NCI-H748 treated with DMSO at 0.1 percent for 48 hours (cell line): ENCODE measurements around the gene MB21D2.

ENCODE experiments used
- DNase-seq: peaks from one replicate; lab custom pipeline; 2025; lab: John Stamatoyannopoulos, UW

The MB21D2 gene

GRCh38 chr3:192921793-192922192 is 4.1 kb upstream of the MB21D2 start:
- DNase-seq = no peak

- no peak for DNase-seq
Observed at GRCh38 chr3:192920411-192920810, 2.8 kb upstream of the MB21D2 start.

DNA sequence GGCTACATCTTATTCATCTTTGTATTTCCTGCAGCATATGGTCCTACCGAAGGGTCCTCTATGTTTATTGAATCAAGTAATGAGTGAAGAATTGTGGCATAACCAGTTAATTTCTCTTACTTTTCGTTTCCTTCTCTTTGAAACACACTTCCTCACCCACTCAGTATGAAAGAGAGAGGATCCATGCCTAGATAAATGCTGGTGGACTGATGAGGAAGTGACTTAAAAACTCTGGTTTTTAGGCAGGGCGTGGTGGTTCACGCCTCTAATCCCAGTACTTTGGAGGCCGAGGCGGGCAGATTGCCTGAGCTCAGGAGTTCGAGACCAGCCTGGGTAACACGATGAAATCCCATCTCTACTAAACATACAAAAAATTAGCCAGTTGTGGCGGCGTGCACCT is 2.2 kb upstream of the MB21D2 start:
- no peak for DNase-seq

DNA sequence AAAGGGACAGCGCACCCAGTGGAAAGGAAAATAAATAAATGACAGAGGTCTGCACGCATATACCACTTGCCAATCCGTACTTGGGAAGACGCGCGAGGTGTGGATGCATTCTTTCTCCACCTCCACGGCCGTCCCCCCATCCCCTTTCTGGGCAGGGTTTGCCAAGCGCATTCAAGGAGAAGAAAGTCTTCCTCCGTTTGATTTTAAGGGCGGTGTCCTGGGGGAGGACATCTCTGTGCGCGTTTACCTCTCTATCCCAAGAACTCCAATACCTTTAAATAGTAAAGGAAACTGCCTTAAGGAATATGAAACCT is 576 bp upstream of the MB21D2 start:
- peak; percentile 17 for DNase-seq

DNA sequence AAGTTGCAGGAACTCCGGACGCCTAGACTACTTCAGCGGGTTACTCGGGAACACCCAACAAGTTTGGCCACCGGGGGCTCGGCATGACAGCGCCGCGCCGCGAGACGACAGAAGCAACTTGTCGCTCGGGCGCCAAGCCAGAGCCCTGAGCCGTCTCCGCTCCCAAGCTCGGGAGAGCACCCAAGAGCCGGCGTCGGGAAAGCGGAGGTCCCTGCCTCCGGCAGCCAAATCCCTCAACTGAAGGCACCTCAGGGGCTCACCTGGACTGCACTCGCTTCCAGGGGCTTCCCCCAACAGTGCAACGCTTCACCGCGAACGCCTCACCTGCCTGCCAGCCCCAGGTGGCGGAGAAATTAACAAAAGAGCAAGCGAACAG is 640 bp downstream of the MB21D2 start:
- DNase-seq = no peak

DNA sequence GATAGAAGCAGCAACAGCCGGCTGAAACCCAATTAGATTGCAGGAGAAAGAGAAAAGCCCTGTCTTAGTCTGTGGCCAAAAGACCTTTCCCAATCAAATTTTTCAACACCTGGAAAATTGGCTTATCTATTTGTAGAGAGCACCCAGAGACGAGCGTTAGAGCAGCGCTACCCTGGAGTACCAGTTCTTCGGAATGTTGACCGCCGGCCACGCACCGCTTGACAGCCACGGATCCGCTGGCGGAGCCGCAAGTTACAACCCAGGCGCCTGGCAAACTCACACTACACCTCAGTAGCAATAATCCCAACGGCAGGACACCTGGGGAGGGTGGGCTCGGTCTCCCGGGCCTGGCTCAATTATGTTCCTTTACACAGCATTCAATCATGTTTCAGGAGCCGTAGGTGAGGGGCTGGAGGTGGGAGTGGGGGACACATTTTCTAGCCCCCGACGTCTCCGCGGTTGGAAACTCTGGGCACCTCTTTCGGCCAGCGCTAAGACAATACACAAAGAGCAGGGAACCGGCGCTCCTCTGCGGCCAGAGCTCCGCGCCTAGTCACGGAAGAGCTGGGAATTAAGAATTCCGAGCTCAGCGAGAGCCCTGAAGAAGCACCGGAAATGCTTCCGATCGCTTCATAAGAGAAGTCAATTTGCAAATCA is 1.2 kb downstream of the MB21D2 start:
- peak; percentile 37 for DNase-seq

DNA sequence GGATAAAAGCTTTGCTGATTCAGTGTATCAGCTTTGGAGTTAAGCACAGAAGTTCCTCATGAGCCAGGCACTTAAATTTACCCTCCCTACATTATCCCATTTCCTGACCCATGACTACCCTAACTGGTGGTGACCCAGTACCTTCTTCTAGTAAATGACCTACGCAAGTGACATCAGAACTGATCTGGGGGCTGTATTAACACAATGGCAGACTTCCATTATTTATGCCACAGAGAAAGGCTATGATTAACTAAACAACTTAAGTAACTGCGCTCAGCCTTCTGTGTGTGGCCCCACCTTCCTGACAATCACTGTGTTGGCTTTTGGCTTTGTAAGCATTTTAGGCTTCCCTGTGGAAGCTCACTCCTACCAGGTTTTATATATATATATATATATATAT is 1.9 kb downstream of the MB21D2 start:
- DNase-seq = peak; percentile 2

DNA sequence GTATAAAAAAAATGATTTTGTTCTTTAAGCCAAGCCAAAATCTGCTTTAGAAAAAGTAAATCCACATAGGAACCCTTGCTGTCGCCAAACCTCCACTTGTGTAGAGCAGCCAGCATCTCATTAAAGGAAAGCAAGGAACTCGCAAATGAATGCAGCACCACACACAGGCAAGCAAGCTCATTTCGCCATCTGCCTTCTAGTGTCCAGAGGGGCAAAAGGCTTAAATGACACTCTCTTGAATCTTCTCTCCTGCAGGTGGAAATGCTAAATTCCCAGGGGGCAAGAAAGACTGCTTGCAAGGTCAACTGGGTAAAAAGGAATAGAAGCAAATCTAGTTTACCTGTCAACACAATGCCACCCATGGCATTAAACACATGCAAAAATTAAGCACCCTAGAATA is 2.4 kb downstream of the MB21D2 start:
- DNase-seq = peak; percentile 27

DNA sequence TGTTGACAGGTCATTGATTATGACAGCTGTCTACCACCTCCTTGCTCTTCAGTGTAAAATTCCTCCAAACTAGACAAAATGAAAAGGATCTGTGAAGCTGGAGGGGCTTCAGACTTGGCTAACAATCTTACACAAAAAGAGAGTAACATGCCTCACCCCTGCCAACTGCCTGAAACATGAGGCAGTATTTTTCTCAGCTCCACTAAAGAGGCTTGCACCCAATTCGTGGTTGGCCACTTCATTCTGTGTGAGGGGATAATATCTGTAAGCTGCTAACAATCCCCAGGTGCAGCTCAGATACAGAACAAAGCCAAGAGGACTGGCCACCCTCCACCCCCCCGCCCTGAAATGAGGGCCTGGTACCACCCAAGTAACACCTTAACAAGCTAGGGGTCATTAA is 2.8 kb downstream of the MB21D2 start:
- DNase-seq = no peak

GRCh38 chr3:192913540-192913939 is 4.1 kb downstream of the MB21D2 start:
- DNase-seq = no peak

- no peak for DNase-seq
Observed at GRCh38 chr3:192911293-192911692, 6.4 kb downstream of the MB21D2 start.

- DNase-seq = no peak
Observed at GRCh38 chr3:192907784-192908183, 9.9 kb downstream of the MB21D2 start.

DNA sequence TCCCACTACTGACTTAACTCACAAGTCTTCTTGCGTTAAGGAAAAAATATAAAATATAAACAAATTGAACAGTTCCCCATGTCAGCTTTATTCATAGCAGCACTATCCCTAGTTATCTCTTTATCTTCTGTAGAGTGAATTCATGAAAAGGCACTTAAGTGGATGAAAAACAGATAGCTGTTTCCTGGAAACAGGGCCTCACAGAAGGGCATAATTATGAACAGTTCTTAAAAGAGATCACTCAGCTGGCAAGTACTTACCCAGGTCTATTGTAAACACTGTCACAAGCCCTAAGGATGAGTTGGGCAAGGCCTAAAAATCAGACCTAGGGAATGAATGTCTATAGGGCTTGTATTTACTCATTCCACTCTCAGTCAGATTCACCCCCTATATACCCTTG is 10.7 kb downstream of the MB21D2 start:
- peak; percentile 37 for DNase-seq

DNA sequence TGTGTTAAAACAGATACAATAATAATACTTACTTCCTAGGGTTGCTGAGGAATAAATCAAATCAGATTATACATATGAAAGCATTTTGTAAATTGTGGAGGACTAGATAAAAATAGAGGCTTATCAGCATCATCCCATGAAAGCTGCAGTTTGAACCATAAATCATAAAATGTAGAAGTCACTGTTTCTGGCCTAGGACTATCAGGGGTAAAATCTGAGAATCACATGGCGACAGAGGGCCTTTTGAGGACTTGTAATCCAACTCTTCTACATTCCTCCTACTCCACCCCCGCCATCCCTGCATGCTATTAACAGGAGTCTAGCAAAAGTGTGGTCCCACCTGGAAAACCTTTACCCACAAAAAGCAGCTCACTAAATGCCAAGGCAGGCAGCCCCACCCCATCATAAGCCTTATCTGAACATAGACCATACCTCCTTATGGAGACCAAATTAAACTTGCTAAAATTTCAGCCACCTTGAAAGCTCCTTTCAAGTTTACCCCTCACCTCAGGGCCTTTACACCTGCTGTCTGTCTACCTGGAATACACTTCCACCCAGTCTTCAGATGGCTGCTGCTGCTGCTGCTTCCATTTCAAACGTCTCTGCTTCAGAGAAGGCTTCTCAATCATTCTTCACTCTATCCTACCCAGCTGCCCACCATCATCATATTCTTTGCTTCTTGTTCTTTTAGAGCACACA is 11.5 kb downstream of the MB21D2 start:
- DNase-seq = no peak

DNA sequence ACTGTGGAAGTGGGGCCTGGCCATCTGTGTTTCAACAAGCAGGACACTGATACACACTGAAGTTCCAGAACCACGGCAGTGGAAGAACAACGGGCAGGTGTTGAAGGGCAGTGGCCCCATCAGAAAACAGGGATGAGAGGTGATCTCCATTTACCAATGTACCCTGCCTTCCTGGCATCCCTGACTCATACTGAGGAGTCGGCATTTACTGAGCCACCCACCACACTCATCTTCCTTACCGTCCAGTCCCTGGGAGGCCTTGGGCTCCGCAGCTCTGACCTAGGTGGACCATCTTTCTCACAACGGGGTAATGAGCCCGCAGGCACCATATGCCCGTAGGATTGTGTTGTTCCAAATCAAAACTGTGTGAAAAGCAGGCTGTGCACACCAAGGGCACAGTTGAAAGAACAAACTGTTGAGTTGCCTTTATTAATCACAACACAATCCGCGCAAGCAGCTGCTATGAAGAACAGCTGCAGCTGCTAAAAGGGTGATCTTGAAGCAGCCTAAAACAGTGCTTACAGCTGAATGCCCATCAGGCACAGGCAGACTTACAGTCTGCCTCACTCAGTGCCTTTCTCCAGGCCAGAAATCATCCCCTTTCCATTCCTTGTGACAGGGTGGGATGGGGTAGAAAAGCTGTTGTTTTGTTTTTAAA is 12.9 kb downstream of the MB21D2 start:
- DNase-seq = no peak

DNA sequence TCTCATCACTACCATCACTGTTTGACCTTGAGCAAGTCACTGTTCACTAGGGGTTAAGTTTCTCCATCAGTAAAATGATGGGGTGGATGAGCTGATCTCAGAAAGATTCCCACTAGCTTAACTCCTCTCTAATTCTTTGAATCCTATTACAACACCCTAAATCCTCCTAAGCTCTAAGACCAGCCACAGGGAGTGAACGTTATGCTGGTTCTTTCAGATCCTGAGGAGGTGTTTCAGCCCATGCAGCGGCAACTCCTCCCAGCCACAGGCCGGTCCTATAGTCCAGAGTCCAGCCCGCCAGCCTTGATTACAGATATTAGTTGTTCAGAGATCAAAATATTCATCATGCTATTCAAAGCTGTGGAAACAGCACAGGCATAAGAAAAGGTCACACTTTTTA is 15.1 kb downstream of the MB21D2 start:
- no peak for DNase-seq

DNA sequence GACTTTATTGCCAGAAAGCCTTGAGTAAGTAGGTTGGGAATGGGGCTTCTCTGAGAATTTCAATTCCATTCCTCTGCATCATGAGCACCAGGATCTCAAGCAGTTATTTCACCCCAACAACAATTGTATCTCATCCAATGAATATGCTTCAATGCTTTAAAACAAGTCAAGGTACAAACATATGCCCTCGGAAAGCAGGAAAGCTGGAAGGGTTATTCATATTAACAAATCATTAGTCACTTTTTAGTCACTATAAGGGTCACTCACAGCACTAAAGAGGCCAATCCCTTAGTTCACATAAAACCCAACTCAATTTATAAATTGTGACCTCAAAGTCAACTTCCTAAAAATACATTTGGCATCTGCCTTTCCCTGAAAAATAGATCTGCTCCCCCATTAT is 16.2 kb downstream of the MB21D2 start:
- no peak for DNase-seq

- no peak for DNase-seq
Observed at GRCh38 chr3:192899540-192899982, 18.1 kb downstream of the MB21D2 start.

- DNase-seq = no peak
Observed at GRCh38 chr3:192897005-192897404, 20.7 kb downstream of the MB21D2 start.

GRCh38 chr3:192896208-192896607 is 21.4 kb downstream of the MB21D2 start:
- no peak for DNase-seq

DNA sequence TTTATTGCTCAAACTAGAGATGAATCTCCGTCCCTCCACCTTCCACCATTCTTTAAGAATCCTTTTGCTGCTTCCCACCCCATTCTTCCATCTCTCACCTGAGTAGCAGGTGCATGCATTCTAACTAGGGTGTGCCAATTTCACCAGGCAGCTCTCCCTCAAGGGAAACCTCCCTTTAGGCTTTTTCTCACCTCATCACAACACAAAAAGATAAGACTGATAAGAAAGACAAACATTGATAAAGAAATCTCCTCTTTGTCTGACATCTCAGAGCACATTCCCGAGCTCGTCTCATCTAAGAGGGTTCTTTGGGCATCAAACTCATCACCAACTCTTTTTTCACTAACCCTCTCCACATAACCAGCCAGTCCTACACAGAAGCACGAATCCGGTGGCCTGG is 23.0 kb downstream of the MB21D2 start:
- DNase-seq = no peak

GRCh38 chr3:192892981-192893700 is 24.5 kb downstream of the MB21D2 start:
- DNase-seq = no peak
